Osteoblast (primary cell): Measurements from ENCODE around the gene COBL. TPM values are rescaled to one million over a fixed set of nuclear protein-coding genes. Genes with fewer than 3 reads are reported as not detected.

Experiments used
- DNase-seq: peaks from one replicate; pipeline ENCODE4 v3.0.0; 2011; ENCODE audit warnings: low spot score, mixed read lengths; ENCODE audit not compliant: insufficient read length; ENCODE audit errors: missing footprints
- H2AFZ ChIP-seq: 2 replicates; pipeline ENCODE4 v1.6.0; 2011; ENCODE audit warnings: mild to moderate bottlenecking, low read length
- H3K27ac ChIP-seq: 2 replicates; pipeline ENCODE4 v1.5.1; 2011; ENCODE audit warnings: mild to moderate bottlenecking, low read depth, low read length, moderate library complexity
- H3K27me3 ChIP-seq: 2 replicates; pipeline ENCODE4 v1.6.0; 2012; ENCODE audit warnings: mild to moderate bottlenecking, control low read depth, inconsistent platforms, low read length, moderate library complexity; ENCODE audit not compliant: insufficient read depth
- H3K36me3 ChIP-seq: 2 replicates; pipeline ENCODE4 v1.5.1; 2011; ENCODE audit warnings: mild to moderate bottlenecking, low read length, control low read depth, moderate library complexity; ENCODE audit not compliant: insufficient read depth
- H3K4me1 ChIP-seq: 2 replicates; pipeline ENCODE4 v1.5.1; 2011; ENCODE audit warnings: mild to moderate bottlenecking, low read length, control low read depth, moderate library complexity; ENCODE audit not compliant: insufficient read depth
- H3K4me2 ChIP-seq: 2 replicates; pipeline ENCODE4 v1.6.0; 2011; ENCODE audit warnings: mild to moderate bottlenecking, low read length; ENCODE audit not compliant: insufficient read depth
- H3K4me3 ChIP-seq: fragments of 200-600 bp; sonication (generic); 3 replicates; pipeline ENCODE4 v1.5.1; 2012; ENCODE audit warnings: mild to moderate bottlenecking, low read length, inconsistent platforms; ENCODE audit not compliant: insufficient read depth
- H3K79me2 ChIP-seq: 2 replicates; pipeline ENCODE4 v1.6.0; 2012; ENCODE audit warnings: mild to moderate bottlenecking, low read length, control low read depth, inconsistent platforms; ENCODE audit not compliant: insufficient read depth
- H3K9me3 ChIP-seq: 2 replicates; pipeline ENCODE4 v1.5.1; 2011; ENCODE audit warnings: low read depth, low read length, control low read depth
- H4K20me1 ChIP-seq: 2 replicates; pipeline ENCODE4 v1.6.0; 2012; ENCODE audit warnings: mild to moderate bottlenecking, low read length, control low read depth; ENCODE audit not compliant: insufficient read depth
- total RNA-seq: library from RNA; depleted of rRNA; stranded (reverse); fragments of >200 nt; gene quantifications from 2 replicates; pipeline ENCODE4 v1.2.3, GENCODE V29; 2012
- TF ChIP-seq, protein P1 (sequence below): IDR thresholded peaks from 2 replicates; pipeline ENCODE4 v1.5.1; 2011; ENCODE audit warnings: mild to moderate bottlenecking, low read depth, low read length, moderate library complexity; ENCODE audit errors: extremely low read depth

The COBL gene
- total RNA-seq, 1 donor: under 0.01 TPM

- Histone ChIP-seq H3K36me3 (no peaks in the 10 kb centered on the region), H3K27me3 (no peaks in the 10 kb centered on the region), H3K4me3 (no peak overlapping the region), H2AFZ (no peak overlapping the region), H3K79me2 (no peaks in the 10 kb centered on the region), H3K4me1 (peaks cover 49% of the 10 kb centered on the region), H3K4me2 (no peak overlapping the region), H4K20me1 (no peaks in the 10 kb centered on the region), H3K27ac (no peak overlapping the region), H3K9me3 (no peaks in the 10 kb centered on the region)
- DNase-seq: no peak
- TF ChIP-seq, protein P1, sequence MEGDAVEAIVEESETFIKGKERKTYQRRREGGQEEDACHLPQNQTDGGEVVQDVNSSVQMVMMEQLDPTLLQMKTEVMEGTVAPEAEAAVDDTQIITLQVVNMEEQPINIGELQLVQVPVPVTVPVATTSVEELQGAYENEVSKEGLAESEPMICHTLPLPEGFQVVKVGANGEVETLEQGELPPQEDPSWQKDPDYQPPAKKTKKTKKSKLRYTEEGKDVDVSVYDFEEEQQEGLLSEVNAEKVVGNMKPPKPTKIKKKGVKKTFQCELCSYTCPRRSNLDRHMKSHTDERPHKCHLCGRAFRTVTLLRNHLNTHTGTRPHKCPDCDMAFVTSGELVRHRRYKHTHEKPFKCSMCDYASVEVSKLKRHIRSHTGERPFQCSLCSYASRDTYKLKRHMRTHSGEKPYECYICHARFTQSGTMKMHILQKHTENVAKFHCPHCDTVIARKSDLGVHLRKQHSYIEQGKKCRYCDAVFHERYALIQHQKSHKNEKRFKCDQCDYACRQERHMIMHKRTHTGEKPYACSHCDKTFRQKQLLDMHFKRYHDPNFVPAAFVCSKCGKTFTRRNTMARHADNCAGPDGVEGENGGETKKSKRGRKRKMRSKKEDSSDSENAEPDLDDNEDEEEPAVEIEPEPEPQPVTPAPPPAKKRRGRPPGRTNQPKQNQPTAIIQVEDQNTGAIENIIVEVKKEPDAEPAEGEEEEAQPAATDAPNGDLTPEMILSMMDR: no peak
These were observed 285.4 kb downstream of the COBL start for GRCh38 chr7:51031216-51031615.

DNA sequence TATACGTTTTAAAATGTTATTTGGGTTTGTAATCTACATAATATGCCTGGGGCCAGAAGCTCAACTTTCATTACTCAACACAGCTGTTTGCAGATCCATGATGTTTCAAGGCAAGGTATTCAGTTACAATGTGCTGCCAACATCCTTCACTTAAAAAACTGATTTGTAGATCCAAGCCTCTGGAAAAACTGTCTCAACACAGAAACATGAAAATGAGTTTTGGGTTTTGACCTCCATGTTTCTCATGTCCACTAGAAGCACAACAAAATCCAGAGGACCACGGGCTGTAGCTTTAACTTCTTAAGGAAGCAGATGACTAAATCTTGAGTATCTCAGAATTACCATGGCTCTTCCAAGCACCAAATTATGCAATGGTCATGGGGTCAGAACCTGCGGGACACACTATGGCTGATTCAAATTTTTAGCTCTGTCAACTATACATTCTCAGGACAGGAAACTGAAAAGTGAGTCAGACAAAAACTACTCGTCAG is 286.9 kb downstream of the COBL start:
- TF ChIP-seq, protein P1: no peak
- no peak overlapping the region for H3K4me3 ChIP-seq
- H3K27ac ChIP-seq: peak overlapping the region; percentile 37
- no peak overlapping the region for H2AFZ ChIP-seq
- no peaks in the 10 kb centered on the region for H3K79me2 ChIP-seq
- peak; percentile 95 for DNase-seq
- peaks cover 46% of the 10 kb centered on the region for H3K4me1 ChIP-seq
- no peaks in the 10 kb centered on the region for H3K36me3 ChIP-seq
- H3K4me2 ChIP-seq: peak overlapping the region; percentile 15
- no peaks in the 10 kb centered on the region for H4K20me1 ChIP-seq
- H3K9me3 ChIP-seq: no peaks in the 10 kb centered on the region
- no peaks in the 10 kb centered on the region for H3K27me3 ChIP-seq

DNA sequence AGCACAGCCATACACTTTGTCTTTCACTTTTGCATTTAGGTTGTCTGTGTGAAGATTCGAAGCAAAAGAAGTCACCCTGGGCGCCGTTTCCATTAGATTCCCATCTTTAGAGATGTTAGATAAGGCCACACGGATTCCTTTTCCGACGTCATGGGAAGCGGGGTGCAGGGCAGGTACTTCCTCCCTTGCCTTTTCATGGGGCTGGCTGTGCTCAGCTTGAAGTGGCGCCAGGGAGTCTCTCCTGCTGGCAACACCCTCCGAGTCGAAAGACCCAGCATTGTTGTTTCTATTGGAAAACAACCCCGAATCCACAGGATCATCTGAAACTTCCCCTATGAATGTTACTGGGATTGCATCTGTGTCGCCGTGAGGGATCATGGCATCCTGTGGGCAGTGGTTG is 287.5 kb downstream of the COBL start:
- Histone ChIP-seq H3K27me3 (no peaks in the 10 kb centered on the region), H2AFZ (no peak overlapping the region), H3K9me3 (no peaks in the 10 kb centered on the region), H3K36me3 (no peaks in the 10 kb centered on the region), H3K4me2 (peak overlapping the region; percentile 15), H3K4me3 (no peak overlapping the region), H3K27ac (peak overlapping the region; percentile 37), H3K4me1 (peaks cover 40% of the 10 kb centered on the region), H3K79me2 (no peaks in the 10 kb centered on the region), H4K20me1 (no peaks in the 10 kb centered on the region)
- TF ChIP-seq, protein P1: no peak
- DNase-seq: peak; percentile 52

- H3K79me2 ChIP-seq: no peaks in the 10 kb centered on the region
These were observed 288.4 kb downstream of the COBL start for GRCh38 chr7:51027935-51028830.

More at GRCh38 chr7:51027935-51028830, 288.4 kb downstream of the COBL start:
- Histone ChIP-seq H3K27me3 (no peaks in the 10 kb centered on the region), H3K4me1 (peaks cover 31% of the 10 kb centered on the region), H2AFZ (no peak overlapping the region), H3K4me3 (no peak overlapping the region), H3K27ac (no peak overlapping the region), H3K4me2 (no peak overlapping the region), H4K20me1 (no peaks in the 10 kb centered on the region), H3K9me3 (no peaks in the 10 kb centered on the region), H3K36me3 (no peaks in the 10 kb centered on the region)
- DNase-seq: no peak
- TF ChIP-seq, protein P1: no peak
